ENCODE data around the gene CHD6.

CHD6 gene

GRCh38 chr20:41359541-41360011, 258.6 kb downstream of the CHD6 start:
- DNase-seq: no peak
- in situ Hi-C loops (cut with HindIII; ENCODE audit: low pct_ligation_motif_present, low pct_unique_long_range_greater_than_20kb, low sequenced_read_pairs): no loop called here

- DNase-seq: no peak
- in situ Hi-C loops (cut with HindIII; ENCODE audit: low pct_ligation_motif_present, low pct_unique_long_range_greater_than_20kb, low sequenced_read_pairs): no loop called here
These were observed 259.5 kb downstream of the CHD6 start for GRCh38 chr20:41358717-41359116.

GRCh38 chr20:41358230-41358629, 259.9 kb downstream of the CHD6 start:
- DNase-seq: no peak
- in situ Hi-C loops (cut with HindIII; ENCODE audit: low pct_ligation_motif_present, low pct_unique_long_range_greater_than_20kb, low sequenced_read_pairs): no loop called here

GRCh38 chr20:41357424-41358163, 260.6 kb downstream of the CHD6 start:
- in situ Hi-C loops (cut with HindIII; ENCODE audit: low pct_ligation_motif_present, low pct_unique_long_range_greater_than_20kb, low sequenced_read_pairs): no loop called here

GRCh38 chr20:41356951-41357350, 261.2 kb downstream of the CHD6 start:
- in situ Hi-C loops (cut with HindIII; ENCODE audit: low pct_ligation_motif_present, low pct_unique_long_range_greater_than_20kb, low sequenced_read_pairs): no loop called here
- no peak for DNase-seq

More at GRCh38 chr20:41357424-41358163, 260.6 kb downstream of the CHD6 start:
- no peak for DNase-seq

GRCh38 chr20:41355598-41356203, 262.5 kb downstream of the CHD6 start:
- in situ Hi-C loops (cut with HindIII; ENCODE audit: low pct_ligation_motif_present, low pct_unique_long_range_greater_than_20kb, low sequenced_read_pairs): no loop called here
- DNase-seq: no peak

- in situ Hi-C loops (cut with HindIII; ENCODE audit: low pct_ligation_motif_present, low pct_unique_long_range_greater_than_20kb, low sequenced_read_pairs): no loop called here
- no peak for DNase-seq
These were observed 263.0 kb downstream of the CHD6 start for GRCh38 chr20:41355192-41355591.

GRCh38 chr20:41353530-41353929, 264.6 kb downstream of the CHD6 start:
- in situ Hi-C loops (cut with HindIII; ENCODE audit: low pct_ligation_motif_present, low pct_unique_long_range_greater_than_20kb, low sequenced_read_pairs): no loop called here
- no peak for DNase-seq

GRCh38 chr20:41352666-41353065, 265.5 kb downstream of the CHD6 start:
- in situ Hi-C loops (cut with HindIII; ENCODE audit: low pct_ligation_motif_present, low pct_unique_long_range_greater_than_20kb, low sequenced_read_pairs): no loop called here
- no peak for DNase-seq

GRCh38 chr20:41352106-41352505, 266.1 kb downstream of the CHD6 start:
- no peak for DNase-seq
- in situ Hi-C loops (cut with HindIII; ENCODE audit: low pct_ligation_motif_present, low pct_unique_long_range_greater_than_20kb, low sequenced_read_pairs): no loop called here
